HEK293 (cell line): ENCODE data around the gene HOXB13.

Experiments used
- CTCF ChIA-PET: fragments of 350-600 bp; formaldehyde crosslinking; extraction: SDS; loops from one replicate; lab custom pipeline; 2021; ENCODE audit warnings: antibody characterized with exemption; lab: Yijun Ruan, JAX
- POLR2A ChIA-PET: fragments of 300-600 bp; formaldehyde crosslinking; extraction: SDS; loops from one replicate; lab custom pipeline; 2020; ENCODE audit warnings: antibody characterized with exemption, inconsistent platforms; lab: Yijun Ruan, JAX
- H3K27ac ChIP-seq: fragments of 200-500 bp; sonication (Bioruptor generic); 2 replicates; pipeline ENCODE4 v1.5.1; 2014; ENCODE audit warnings: low read depth, low read length, control low read depth, inconsistent platforms; ENCODE audit errors: extremely low read depth
- H3K36me3 ChIP-seq, 2 experiments: fragments of 200-500 bp in 1 of 2; sonication (Bioruptor generic) in 1 of 2; 1 replicate in 1 of 2; 2 replicates in 1 of 2; pipeline ENCODE4 v1.5.1; 2014 to 2017; ENCODE audit warnings: inconsistent platforms in 2 of 2, low read length in 2 of 2; ENCODE audit not compliant: control insufficient read depth in 2 of 2, insufficient read depth in 1 of 2
- H3K4me1 ChIP-seq: fragments of 200-500 bp; sonication (Bioruptor generic); 2 replicates; pipeline ENCODE4 v1.5.1; 2014; ENCODE audit warnings: mild to moderate bottlenecking, low read length, inconsistent platforms; ENCODE audit not compliant: control insufficient read depth, insufficient read depth
- H3K4me3 ChIP-seq: 2 replicates; pipeline ENCODE4 v1.5.1; 2011; ENCODE audit warnings: low read depth, mild to moderate bottlenecking, control low read depth, low read length, moderate library complexity
- H3K9me3 ChIP-seq: fragments of 200-500 bp; sonication (Bioruptor generic); 2 replicates; pipeline ENCODE4 v1.5.1; 2014; ENCODE audit warnings: low read depth, low read length, inconsistent platforms; ENCODE audit not compliant: control insufficient read depth, insufficient read depth
- GLI2 ChIP-seq: fragments of 450-650 bp; formaldehyde crosslinking; IDR thresholded peaks from 2 replicates; pipeline ENCODE4; 2017; ENCODE audit warnings: missing biosample characterization, missing genetic modification characterization, low read depth, borderline replicate concordance
- GLI4 ChIP-seq: fragments of 450-650 bp; formaldehyde crosslinking; IDR thresholded peaks from 2 replicates; pipeline ENCODE4 v1.5.1; 2016; ENCODE audit warnings: missing biosample characterization, missing genetic modification characterization
- HOXD13 ChIP-seq: sonication (generic); formaldehyde crosslinking; IDR thresholded peaks from 2 replicates; pipeline ENCODE4 v1.8.0; 2022; ENCODE audit warnings: missing genetic modification reagents, borderline replicate concordance
- MYNN ChIP-seq: fragments of 450-650 bp; formaldehyde crosslinking; IDR thresholded peaks from 2 replicates; pipeline ENCODE4 v1.5.1; 2016; ENCODE audit warnings: missing biosample characterization, missing genetic modification characterization, borderline replicate concordance
- OVOL3 ChIP-seq: fragments of 450-650 bp; formaldehyde crosslinking; IDR thresholded peaks from 2 replicates; pipeline ENCODE4 v1.5.1; 2016; ENCODE audit warnings: missing biosample characterization, missing genetic modification characterization
- REPIN1 ChIP-seq: fragments of 450-650 bp; formaldehyde crosslinking; IDR thresholded peaks from 2 replicates; pipeline ENCODE4 v1.5.1; 2017; ENCODE audit warnings: missing biosample characterization, missing genetic modification characterization, low read depth
- SETDB1 ChIP-seq: IDR thresholded peaks from one replicate; pipeline ENCODE4 v1.6.1; 2017; ENCODE audit warnings: mild to moderate bottlenecking, low read length, moderate library complexity, mixed read lengths; ENCODE audit not compliant: insufficient read length
- SP2 ChIP-seq: fragments of 450-650 bp; formaldehyde crosslinking; IDR thresholded peaks from 2 replicates; pipeline ENCODE4 v1.5.1; 2016; ENCODE audit warnings: missing biosample characterization, missing genetic modification characterization
- TCF7L2 ChIP-seq: IDR thresholded peaks from 2 replicates; pipeline ENCODE4 v1.6.1; 2011; ENCODE audit warnings: low read depth, mild to moderate bottlenecking, inconsistent platforms, low read length, moderate library complexity, borderline replicate concordance
- YY2 ChIP-seq: fragments of 450-650 bp; formaldehyde crosslinking; IDR thresholded peaks from 2 replicates; pipeline ENCODE4 v1.5.1; 2016; ENCODE audit warnings: missing biosample characterization, missing genetic modification characterization
- ZBTB48 ChIP-seq: fragments of 450-650 bp; formaldehyde crosslinking; IDR thresholded peaks from 2 replicates; pipeline ENCODE4 v1.5.1; 2016; ENCODE audit warnings: missing biosample characterization, missing genetic modification characterization
- ZEB2 ChIP-seq: fragments of 450-650 bp; formaldehyde crosslinking; IDR thresholded peaks from 2 replicates; pipeline ENCODE4 v1.5.1; 2016; ENCODE audit warnings: missing biosample characterization, missing genetic modification characterization
- ZFP3 ChIP-seq: fragments of 450-650 bp; formaldehyde crosslinking; IDR thresholded peaks from 2 replicates; pipeline ENCODE4 v1.5.1; 2016; ENCODE audit warnings: low read depth, missing biosample characterization, missing genetic modification characterization
- ZFP37 ChIP-seq: fragments of 450-650 bp; formaldehyde crosslinking; IDR thresholded peaks from 2 replicates; pipeline ENCODE4 v1.5.1; 2016; ENCODE audit warnings: missing biosample characterization, missing genetic modification characterization
- ZNF121 ChIP-seq: fragments of 450-650 bp; formaldehyde crosslinking; IDR thresholded peaks from 2 replicates; pipeline ENCODE4 v1.5.1; 2016; ENCODE audit warnings: missing biosample characterization, missing genetic modification characterization
- ZNF132 ChIP-seq: fragments of 450-650 bp; formaldehyde crosslinking; IDR thresholded peaks from 2 replicates; pipeline ENCODE4 v1.5.1; 2017; ENCODE audit warnings: missing biosample characterization, missing genetic modification characterization, borderline replicate concordance
- ZNF155 ChIP-seq: fragments of 450-650 bp; formaldehyde crosslinking; IDR thresholded peaks from 2 replicates; pipeline ENCODE4 v1.5.1; 2016; ENCODE audit warnings: missing biosample characterization, missing genetic modification characterization
- ZNF157 ChIP-seq: fragments of 450-650 bp; formaldehyde crosslinking; IDR thresholded peaks from 2 replicates; pipeline ENCODE4 v1.5.1; 2016; ENCODE audit warnings: missing biosample characterization, missing genetic modification characterization
- ZNF221 ChIP-seq: fragments of 450-650 bp; formaldehyde crosslinking; IDR thresholded peaks from 2 replicates; pipeline ENCODE4 v1.5.1; 2017; ENCODE audit warnings: missing biosample characterization, missing genetic modification characterization, borderline replicate concordance
- ZNF366 ChIP-seq: fragments of 450-650 bp; formaldehyde crosslinking; conservative IDR thresholded peaks from 2 replicates; pipeline ENCODE4 v1.5.1; 2016; ENCODE audit warnings: missing biosample characterization, missing genetic modification characterization
- ZNF37A ChIP-seq: fragments of 450-650 bp; IDR thresholded peaks from 2 replicates; pipeline ENCODE4 v1.5.1; 2018; ENCODE audit warnings: missing biosample characterization, missing genetic modification characterization
- ZNF404 ChIP-seq: fragments of 450-650 bp; formaldehyde crosslinking; IDR thresholded peaks from 2 replicates; pipeline ENCODE4 v1.5.1; 2017; ENCODE audit warnings: missing biosample characterization, missing genetic modification characterization
- ZNF600 ChIP-seq: fragments of 450-650 bp; formaldehyde crosslinking; IDR thresholded peaks from 2 replicates; pipeline ENCODE4 v1.5.1; 2016; ENCODE audit warnings: missing biosample characterization, missing genetic modification characterization
- ZNF624 ChIP-seq: fragments of 450-650 bp; formaldehyde crosslinking; IDR thresholded peaks from 2 replicates; pipeline ENCODE4 v1.5.1; 2017; ENCODE audit warnings: missing biosample characterization, missing genetic modification characterization
- ZNF777 ChIP-seq: fragments of 450-650 bp; formaldehyde crosslinking; IDR thresholded peaks from 2 replicates; pipeline ENCODE4 v1.5.1; 2017; ENCODE audit warnings: missing biosample characterization, missing genetic modification characterization, borderline replicate concordance
- TF ChIP-seq, protein P1 (sequence below): fragments of 450-650 bp; formaldehyde crosslinking; IDR thresholded peaks from 2 replicates; pipeline ENCODE4 v1.5.1; 2016; ENCODE audit warnings: missing biosample characterization, missing genetic modification characterization
- TF ChIP-seq, protein P2 (sequence below): fragments of 450-650 bp; formaldehyde crosslinking; optimal IDR thresholded peaks from 2 replicates; pipeline ENCODE3; 2016; ENCODE audit warnings: missing biosample characterization, mild to moderate bottlenecking, missing genetic modification characterization
- TF ChIP-seq, protein P3 (sequence below): fragments of 450-650 bp; formaldehyde crosslinking; IDR thresholded peaks from 2 replicates; pipeline ENCODE4 v1.5.1; 2016; ENCODE audit warnings: missing biosample characterization, missing genetic modification characterization

The HOXB13 gene

DNA sequence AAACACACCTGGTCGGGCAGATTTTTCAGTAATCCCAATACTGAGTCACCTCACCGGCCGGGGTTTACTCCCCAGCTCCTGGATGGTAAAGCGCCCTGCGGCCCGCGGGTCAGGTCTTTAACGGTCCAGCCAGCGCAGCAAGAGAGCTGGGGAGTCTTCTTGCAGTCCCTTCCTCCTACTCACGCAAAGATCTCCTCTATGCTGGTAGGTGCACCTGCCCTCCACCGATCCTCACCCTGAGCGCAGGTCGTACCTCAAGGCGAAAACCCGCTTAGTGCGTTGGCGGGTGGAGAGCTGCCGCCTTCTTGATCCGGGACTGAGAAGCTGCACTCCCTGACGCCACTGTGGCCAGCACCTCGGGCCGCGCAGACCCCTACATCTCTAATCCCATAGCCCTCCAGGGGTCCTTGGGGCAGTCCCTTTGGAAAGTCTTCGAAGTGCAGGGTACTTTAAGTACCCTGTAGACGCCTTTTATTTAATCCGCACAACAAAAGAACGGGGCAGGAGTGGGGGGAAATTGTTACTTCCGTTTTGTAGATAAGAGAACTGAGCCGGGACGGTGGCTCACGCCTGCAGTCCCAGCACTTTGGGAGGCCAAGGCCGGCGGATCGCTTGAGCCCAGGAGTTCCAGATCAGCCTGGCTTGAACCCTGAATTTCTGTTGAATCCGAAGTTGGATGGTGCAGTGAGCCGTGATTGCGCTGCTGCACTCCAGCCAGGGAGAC lies 10.4 kb upstream of the HOXB13 start:
- no peak overlapping the region for H3K27ac ChIP-seq
- POLR2A ChIA-PET, result no interaction called here
- no peaks in the 10 kb centered on the region for H3K4me1 ChIP-seq
- no peaks in the 10 kb centered on the region for H3K36me3 ChIP-seq
- H3K4me3 ChIP-seq, result no peak overlapping the region
- TF ChIP-seq ZFP37 (tag by site-specific recombination) (no peak), ZNF624 (tag by site-specific recombination) (no peak), ZNF366 (tag by site-specific recombination) (no peak), ZNF121 (tag by site-specific recombination) (no peak), ZNF37A (tag by site-specific recombination) (no peak), OVOL3 (tag by site-specific recombination) (no peak), ZNF155 (tag by site-specific recombination) (no peak), SP2 (tag by site-specific recombination) (no peak), ZNF404 (no peak), ZNF157 (tag by site-specific recombination) (no peak), ZNF132 (tag by site-specific recombination) (no peak), ZNF221 (tag by site-specific recombination) (no peak), MYNN (tag by site-specific recombination) (no peak), ZNF600 (no peak), HOXD13 (no peak), ZEB2 (tag by site-specific recombination) (no peak), TCF7L2 (no peak)
- TF ChIP-seq, protein P1, sequence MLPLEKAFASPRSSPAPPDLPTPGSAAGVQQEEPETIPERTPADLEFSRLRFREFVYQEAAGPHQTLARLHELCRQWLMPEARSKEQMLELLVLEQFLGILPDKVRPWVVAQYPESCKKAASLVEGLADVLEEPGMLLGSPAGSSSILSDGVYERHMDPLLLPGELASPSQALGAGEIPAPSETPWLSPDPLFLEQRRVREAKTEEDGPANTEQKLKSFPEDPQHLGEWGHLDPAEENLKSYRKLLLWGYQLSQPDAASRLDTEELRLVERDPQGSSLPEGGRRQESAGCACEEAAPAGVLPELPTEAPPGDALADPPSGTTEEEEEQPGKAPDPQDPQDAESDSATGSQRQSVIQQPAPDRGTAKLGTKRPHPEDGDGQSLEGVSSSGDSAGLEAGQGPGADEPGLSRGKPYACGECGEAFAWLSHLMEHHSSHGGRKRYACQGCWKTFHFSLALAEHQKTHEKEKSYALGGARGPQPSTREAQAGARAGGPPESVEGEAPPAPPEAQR (tag by site-specific recombination), result no peak
- H3K9me3 ChIP-seq, result no peaks in the 10 kb centered on the region
- CTCF ChIA-PET, result interaction anchor here (0.7 to 1.3 kb wide), 2 partner anchors 60 to 458 kb away, joined by 3 read pairs; no protein-coding TSS in a partner anchor

DNA sequence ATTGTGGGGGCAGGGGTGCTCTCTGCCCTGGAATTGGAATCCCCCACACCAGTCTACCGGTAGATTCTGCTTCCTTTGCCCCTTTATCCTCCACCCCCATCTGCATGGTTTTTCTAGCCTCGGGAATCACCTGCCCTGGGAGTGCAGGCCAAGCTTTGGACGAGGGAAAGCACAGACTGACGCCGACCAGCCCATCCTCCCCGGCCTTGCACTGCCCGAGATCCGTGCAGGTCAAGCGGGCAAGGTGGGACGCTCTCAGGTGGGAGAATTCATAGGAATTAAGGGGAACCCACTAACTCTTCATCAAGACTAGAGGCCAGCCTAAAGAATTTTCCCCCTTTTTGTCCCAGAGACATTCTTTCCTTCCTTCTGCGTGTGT lies 9.9 kb upstream of the HOXB13 start:
- Histone ChIP-seq H3K36me3 (no peaks in the 10 kb centered on the region), H3K9me3 (no peaks in the 10 kb centered on the region), H3K27ac (no peak overlapping the region), H3K4me1 (no peaks in the 10 kb centered on the region), H3K4me3 (no peak overlapping the region)
- ChIA-PET POLR2A (no interaction called here), CTCF (interaction anchor here (1.0 to 1.3 kb wide), 3 partner anchors 13 to 67 kb away, joined by 3 to 4 read pairs (median 3); no protein-coding TSS in a partner anchor)
- TF ChIP-seq GLI2 (tag by site-specific recombination), result no peak
- no peak for TF ChIP-seq ZNF777 (tag by site-specific recombination)
- no peak for TF ChIP-seq GLI4
- TF ChIP-seq ZBTB48 (tag by site-specific recombination), result no peak
- no peak for TF ChIP-seq ZFP3 (tag by site-specific recombination)
- TF ChIP-seq, protein P2, sequence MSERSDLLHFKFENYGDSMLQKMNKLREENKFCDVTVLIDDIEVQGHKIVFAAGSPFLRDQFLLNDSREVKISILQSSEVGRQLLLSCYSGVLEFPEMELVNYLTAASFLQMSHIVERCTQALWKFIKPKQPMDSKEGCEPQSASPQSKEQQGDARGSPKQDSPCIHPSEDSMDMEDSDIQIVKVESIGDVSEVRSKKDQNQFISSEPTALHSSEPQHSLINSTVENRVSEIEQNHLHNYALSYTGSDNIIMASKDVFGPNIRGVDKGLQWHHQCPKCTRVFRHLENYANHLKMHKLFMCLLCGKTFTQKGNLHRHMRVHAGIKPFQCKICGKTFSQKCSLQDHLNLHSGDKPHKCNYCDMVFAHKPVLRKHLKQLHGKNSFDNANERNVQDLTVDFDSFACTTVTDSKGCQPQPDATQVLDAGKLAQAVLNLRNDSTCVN (tag by site-specific recombination), result no peak
- TF ChIP-seq SETDB1, result no peak
- TF ChIP-seq, protein P3, sequence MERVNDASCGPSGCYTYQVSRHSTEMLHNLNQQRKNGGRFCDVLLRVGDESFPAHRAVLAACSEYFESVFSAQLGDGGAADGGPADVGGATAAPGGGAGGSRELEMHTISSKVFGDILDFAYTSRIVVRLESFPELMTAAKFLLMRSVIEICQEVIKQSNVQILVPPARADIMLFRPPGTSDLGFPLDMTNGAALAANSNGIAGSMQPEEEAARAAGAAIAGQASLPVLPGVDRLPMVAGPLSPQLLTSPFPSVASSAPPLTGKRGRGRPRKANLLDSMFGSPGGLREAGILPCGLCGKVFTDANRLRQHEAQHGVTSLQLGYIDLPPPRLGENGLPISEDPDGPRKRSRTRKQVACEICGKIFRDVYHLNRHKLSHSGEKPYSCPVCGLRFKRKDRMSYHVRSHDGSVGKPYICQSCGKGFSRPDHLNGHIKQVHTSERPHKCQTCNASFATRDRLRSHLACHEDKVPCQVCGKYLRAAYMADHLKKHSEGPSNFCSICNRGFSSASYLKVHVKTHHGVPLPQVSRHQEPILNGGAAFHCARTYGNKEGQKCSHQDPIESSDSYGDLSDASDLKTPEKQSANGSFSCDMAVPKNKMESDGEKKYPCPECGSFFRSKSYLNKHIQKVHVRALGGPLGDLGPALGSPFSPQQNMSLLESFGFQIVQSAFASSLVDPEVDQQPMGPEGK, result no peak
- TF ChIP-seq REPIN1 (tag by site-specific recombination), result no peak
- no peak for TF ChIP-seq YY2 (tag by site-specific recombination)
